Right atrium auricular region (tissue), 2 donors: Measurements from ENCODE around the gene RCSD1. TPM values are rescaled to one million over a fixed set of nuclear protein-coding genes. Genes with fewer than 3 reads are reported as not detected.

ENCODE experiments used
- DNase-seq: peaks from one replicate; pipeline ENCODE4 v3.0.0-alpha.2; 2019; ENCODE audit warnings: low spot score
- H3K27ac ChIP-seq, 2 donors: fragments of 200-600 bp; sonication (generic); 1 replicate in 1 of 2; 2 replicates in 1 of 2; pipeline ENCODE4 v1.5.1; 2016 to 2019
- H3K27me3 ChIP-seq, 2 donors: fragments of 200-600 bp; sonication (generic); one replicate each; pipeline versions ENCODE4 v1.5.1 to v1.6.0; 2017 to 2019
- H3K36me3 ChIP-seq: fragments of 200-600 bp; sonication (generic); one replicate; pipeline ENCODE4 v1.5.1; 2016
- H3K4me1 ChIP-seq, 2 donors: fragments of 200-600 bp; sonication (generic); one replicate each; pipeline versions ENCODE4 v1.5.1 to v1.6.0; 2017 to 2019
- H3K4me3 ChIP-seq, 2 donors: fragments of 200-600 bp; sonication (generic); 1 replicate in 1 of 2; 2 replicates in 1 of 2; pipeline ENCODE4 v1.5.1; 2017 to 2019; ENCODE audit warnings: mild to moderate bottlenecking in 1 of 2, moderate library complexity in 1 of 2
- H3K9me3 ChIP-seq, 2 donors: fragments of 200-600 bp; sonication (generic); one replicate each; pipeline ENCODE4 v1.5.1; 2019
- CTCF ChIP-seq, 2 donors: fragments of 200-600 bp; sonication (generic); IDR thresholded peaks; one replicate each; pipeline ENCODE4 v1.5.1; 2019; ENCODE audit warnings: antibody characterized with exemption in 2 of 2
- total RNA-seq, 2 donors: library from RNA; depleted of rRNA; stranded (reverse); fragments of >200 nt; gene quantifications; one replicate each; pipeline ENCODE4 v1.1.0, GENCODE V29; 2016

RCSD1 gene
- total RNA-seq, 2 donors from 2014 or later = 26.5 to 39.3 TPM

- TF ChIP-seq CTCF (IDR thresholded peaks at IDR 0.05) = no peak
- no peak for DNase-seq
- H3K36me3 ChIP-seq = no peaks in the 10 kb centered on the region
Observed at GRCh38 chr1:167713330-167714081, 83.5 kb downstream of the RCSD1 start.

GRCh38 chr1:167714098-167714438, 84.0 kb downstream of the RCSD1 start:
- peak overlapping the region; percentile 69 to 76 for H3K4me3 ChIP-seq
- no peaks in the 10 kb centered on the region for H3K9me3 ChIP-seq
- no peak for DNase-seq
- H3K27ac ChIP-seq = peak overlapping the region; percentile 95
- H3K36me3 ChIP-seq = no peaks in the 10 kb centered on the region
- peaks cover 0 to 11% of the 10 kb centered on the region in 2 donors for H3K4me1 ChIP-seq
- TF ChIP-seq CTCF (IDR thresholded peaks at IDR 0.05) = no peak
- no peaks in the 10 kb centered on the region for H3K27me3 ChIP-seq

More at GRCh38 chr1:167713330-167714081, 83.5 kb downstream of the RCSD1 start:
- Histone ChIP-seq H3K27ac (peak overlapping the region; percentile 95), H3K4me1 (peaks cover 0 to 11% of the 10 kb centered on the region in 2 donors), H3K4me3 (peak overlapping the region; percentile 69 to 76), H3K27me3 (no peaks in the 10 kb centered on the region), H3K9me3 (no peaks in the 10 kb centered on the region)

- DNase-seq = peak; percentile 96
- H3K36me3 ChIP-seq = no peaks in the 10 kb centered on the region
- peak overlapping the region; percentile 95 for H3K27ac ChIP-seq
- H3K4me3 ChIP-seq = peak overlapping the region; percentile 69 to 76
- no peaks in the 10 kb centered on the region for H3K9me3 ChIP-seq
- no peak for TF ChIP-seq CTCF (IDR thresholded peaks at IDR 0.05)
- H3K4me1 ChIP-seq = peaks cover 0 to 11% of the 10 kb centered on the region in 2 donors
- H3K27me3 ChIP-seq = no peaks in the 10 kb centered on the region
Observed at GRCh38 chr1:167714439-167715156, 84.6 kb downstream of the RCSD1 start.

GRCh38 chr1:167715157-167715999, 85.3 kb downstream of the RCSD1 start:
- peak; percentile 70 to 80 for TF ChIP-seq CTCF (IDR thresholded peaks at IDR 0.05)
- peak; percentile 95 for DNase-seq
- Histone ChIP-seq H3K9me3 (no peaks in the 10 kb centered on the region), H3K4me3 (peak overlapping the region; percentile 69 to 76), H3K4me1 (peaks cover 0 to 11% of the 10 kb centered on the region in 2 donors), H3K36me3 (no peaks in the 10 kb centered on the region), H3K27ac (peak overlapping the region; percentile 95), H3K27me3 (no peaks in the 10 kb centered on the region)

GRCh38 chr1:167716000-167716271, 85.9 kb downstream of the RCSD1 start:
- TF ChIP-seq CTCF (IDR thresholded peaks at IDR 0.05) = no peak
- no peaks in the 10 kb centered on the region for H3K9me3 ChIP-seq
- H3K27ac ChIP-seq = peak overlapping the region; percentile 95
- H3K4me3 ChIP-seq = peak overlapping the region; percentile 69 to 76
- DNase-seq = no peak
- no peaks in the 10 kb centered on the region for H3K36me3 ChIP-seq
- H3K27me3 ChIP-seq = no peaks in the 10 kb centered on the region
- H3K4me1 ChIP-seq = peaks cover 0 to 13% of the 10 kb centered on the region in 2 donors
